Motor neuron (in vitro differentiated cells): ENCODE measurements around the gene TMEM14B. TPM values are rescaled to one million over a fixed set of nuclear protein-coding genes. Genes with fewer than 3 reads are reported as not detected.
"Not testable (repeated sequence)": the region's sequence is repeated elsewhere in the genome, so short reads cannot be mapped to it uniquely, and the experiment has no call there.

ENCODE experiments used
- ATAC-seq, 8 experiments: fragments of 200-7000 bp; cut with Tn5 transposase; replicated peaks in 6 of 8; 2 replicates each; pipeline ENCODE4 v1.8.0; 2021; ENCODE audit warnings: mild to moderate bottlenecking in 8 of 8, moderate library complexity in 8 of 8
- H3K27ac ChIP-seq, 2 donors: fragments of 250-450 bp; sonication (Bioruptor Pico); 2 replicates each; pipeline ENCODE4 v1.9.0; 2021; ENCODE audit warnings: antibody characterized with exemption in 2 of 2, mild to moderate bottlenecking in 2 of 2, moderate library complexity in 1 of 2
- H3K4me1 ChIP-seq, 2 donors: fragments of 250-450 bp; sonication (Bioruptor Pico); replicated peaks in 1 of 2; 2 replicates each; pipeline ENCODE4 v1.6.1; 2021; ENCODE audit warnings: antibody characterized with exemption in 2 of 2, mild to moderate bottlenecking in 2 of 2, moderate library complexity in 1 of 2
- H3K4me3 ChIP-seq, 5 donors: fragments of 250-450 bp; sonication (Bioruptor Pico); 2 replicates each; pipeline ENCODE4 v1.9.0; 2021; ENCODE audit warnings: antibody characterized with exemption in 5 of 5, mild to moderate bottlenecking in 5 of 5, moderate library complexity in 4 of 5
- WGBS, 10 experiments: fragments of 450-650 bp; shearing (Covaris generic); methylation state at CpG; one replicate each; pipeline ENCODE4 v1.0.0; 2022; 5-methylcytosine and 5-hydroxymethylcytosine counted together
- in situ Hi-C, 9 experiments: fragments of 400-800 bp; cut with MboI; loops; one replicate each; pipeline ENCODE4 v1.15.0; 2021; ENCODE audit warnings: low sequenced_read_pairs in 9 of 9, low pct_unique_long_range_greater_than_20kb in 2 of 9; ENCODE audit not compliant: unreplicated experiment in 9 of 9
- total RNA-seq, 8 experiments: library from RNA; unstranded; fragments of 300-600 nt; gene quantifications; 2 replicates each; pipeline versions ENCODE4 v1.2.3 to v1.2.4, GENCODE V29; 2022

The TMEM14B gene
- total RNA-seq, 8 experiments from 2014 or later, result 63.6 to 133 (median 99.1) TPM

DNA sequence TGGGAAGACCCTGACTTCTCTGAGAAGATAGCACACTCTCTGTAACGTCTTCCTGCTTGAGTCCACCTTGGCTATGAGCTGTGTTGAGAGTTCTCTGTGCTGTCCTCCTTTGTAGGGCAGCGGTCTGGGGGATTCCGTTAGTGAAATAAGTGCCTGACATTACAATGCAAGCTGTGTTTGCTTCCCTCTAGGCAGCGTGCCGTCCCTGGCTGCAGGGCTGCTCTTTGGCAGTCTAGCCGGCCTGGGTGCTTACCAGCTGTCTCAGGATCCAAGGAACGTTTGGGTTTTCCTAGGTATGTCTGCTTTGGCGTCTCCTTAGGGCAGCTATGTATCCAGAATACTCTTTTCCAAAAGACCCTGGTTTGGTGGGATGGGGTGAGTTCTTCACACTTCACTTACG lies 21.9 kb upstream of the TMEM14B start:
- no peak overlapping the region for H3K4me3 ChIP-seq
- WGBS, 10 experiments, result 70 to 100% (median 91%) methylated on average over 1 to 4 of the region's 9 CpGs; no CpG with 5 or more reads in 4 of the 10 experiments
- H3K27ac ChIP-seq, result no peak overlapping the region
- peaks cover 14 to 16% of the 10 kb centered on the region in 2 donors for H3K4me1 ChIP-seq
- in situ Hi-C loops, result no loop called here
- no peak for ATAC-seq

GRCh38 chr6:10730254-10730653 lies 17.4 kb upstream of the TMEM14B start:
- Histone ChIP-seq H3K27ac (no peak overlapping the region), H3K4me3 (no peak overlapping the region), H3K4me1 (no peaks in the 10 kb centered on the region)
- WGBS, 10 experiments, result 62 to 100% (median 94%) methylated on average over 1 to 3 of the region's 3 CpGs; no CpG with 5 or more reads in 2 of the 10 experiments
- in situ Hi-C loops, result no loop called here
- ATAC-seq, result no peak

GRCh38 chr6:10733151-10733715 lies 14.4 kb upstream of the TMEM14B start:
- 88 to 100% (median 92%) methylated on average over 2 to 15 of the region's 17 CpGs; no CpG with 5 or more reads in 3 of the 10 experiments for WGBS, 10 experiments
- no peak overlapping the region for H3K27ac ChIP-seq
- no peak overlapping the region for H3K4me3 ChIP-seq
- H3K4me1 ChIP-seq, result no peaks in the 10 kb centered on the region
- in situ Hi-C loops, result no loop called here
- ATAC-seq, result no peak

DNA sequence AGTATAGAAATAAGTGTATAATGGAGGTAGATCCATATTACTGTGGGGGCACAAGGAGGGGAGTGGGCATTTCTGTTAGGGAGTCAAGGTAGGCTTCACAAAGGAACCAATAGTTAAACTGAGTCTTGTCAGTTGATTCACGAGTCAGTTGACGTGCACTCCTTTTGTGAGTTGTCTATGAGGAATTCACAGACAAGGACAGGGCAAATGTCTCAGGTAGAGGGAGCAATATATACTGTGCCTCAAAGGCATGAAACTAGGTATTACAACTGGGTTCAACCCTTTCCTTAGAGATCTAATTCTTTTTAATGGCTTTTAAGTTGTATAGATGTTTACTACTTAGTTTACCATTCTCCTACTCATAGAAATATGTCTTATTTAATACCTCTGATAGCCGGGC lies 13.7 kb upstream of the TMEM14B start:
- Histone ChIP-seq H3K4me1 (no peaks in the 10 kb centered on the region), H3K27ac (no peak overlapping the region), H3K4me3 (no peak overlapping the region)
- in situ Hi-C loops, result no loop called here
- no peak for ATAC-seq
- 93 to 100% (median 98%) methylated on average over 1 to 3 of the region's 3 CpGs; no CpG with 5 or more reads in 4 of the 10 experiments for WGBS, 10 experiments

GRCh38 chr6:10736731-10737130 lies 10.9 kb upstream of the TMEM14B start:
- no peak for ATAC-seq
- in situ Hi-C loops, result no loop called here
- Histone ChIP-seq H3K4me1 (no peaks in the 10 kb centered on the region), H3K27ac (no peak overlapping the region), H3K4me3 (no peak overlapping the region)
- WGBS, 10 experiments, result 3 to 100% (median 90%) methylated on average over 2 of the region's 2 CpGs

DNA sequence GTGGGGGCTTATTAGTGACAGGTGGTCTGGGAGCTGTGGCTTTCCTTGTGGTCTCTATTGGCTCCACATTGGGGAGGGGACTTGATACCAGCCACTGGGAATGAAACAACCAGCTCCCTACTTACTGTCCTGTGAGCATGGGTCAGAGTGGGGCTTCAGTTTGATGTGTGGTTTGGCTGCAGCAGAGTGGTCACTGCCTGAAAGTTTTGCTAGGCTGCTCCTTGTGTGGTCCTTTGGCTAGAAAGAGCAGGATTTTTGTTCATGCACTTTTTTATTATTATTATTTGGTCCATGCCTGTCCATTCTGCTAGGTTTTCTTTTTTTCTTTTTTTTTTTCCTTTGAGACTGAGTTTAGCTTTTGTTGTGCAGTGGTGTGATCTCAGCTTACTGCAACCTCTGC lies 7.5 kb upstream of the TMEM14B start:
- no peak overlapping the region for H3K4me3 ChIP-seq
- H3K4me1 ChIP-seq, result no peaks in the 10 kb centered on the region
- in situ Hi-C loops, result no loop called here
- no peak overlapping the region for H3K27ac ChIP-seq
- no peak for ATAC-seq

- H3K4me1 ChIP-seq, ATAC-seq, in situ Hi-C loops, H3K27ac ChIP-seq, H3K4me3 ChIP-seq: not testable (repeated sequence)
- WGBS, 10 experiments, result 81 to 100% (median 93%) methylated on average over 1 to 3 of the region's 4 CpGs; no CpG with 5 or more reads in 3 of the 10 experiments
Observed at GRCh38 chr6:10741643-10742042, 6.0 kb upstream of the TMEM14B start.

GRCh38 chr6:10742251-10742650 lies 5.4 kb upstream of the TMEM14B start:
- WGBS, 10 experiments, result 80 to 100% (median 93%) methylated on average over 1 to 12 of the region's 12 CpGs; no CpG with 5 or more reads in 3 of the 10 experiments
- ATAC-seq, result no peak
- H3K4me3 ChIP-seq, result no peak overlapping the region
- peaks cover 9 to 14% of the 10 kb centered on the region in 2 donors for H3K4me1 ChIP-seq
- in situ Hi-C loops, result no loop called here
- H3K27ac ChIP-seq, result no peak overlapping the region

- Histone ChIP-seq H3K4me1 (peaks cover 11 to 15% of the 10 kb centered on the region in 2 donors), H3K27ac (no peak overlapping the region), H3K4me3 (no peak overlapping the region)
- ATAC-seq, result no peak
- in situ Hi-C loops, result no loop called here
- 79 to 100% (median 93%) methylated on average over 2 to 5 of the region's 6 CpGs; no CpG with 5 or more reads in 3 of the 10 experiments for WGBS, 10 experiments
Observed at GRCh38 chr6:10743515-10743914, 4.1 kb upstream of the TMEM14B start.

- Histone ChIP-seq H3K4me1 (peaks cover 18 to 24% of the 10 kb centered on the region in 2 donors), H3K4me3 (no peak overlapping the region), H3K27ac (no peak overlapping the region)
- no peak for ATAC-seq
- WGBS, 10 experiments, result 33 to 90% (median 59%) methylated on average over 1 to 5 of the region's 5 CpGs; no CpG with 5 or more reads in 2 of the 10 experiments
- in situ Hi-C loops, result no loop called here
Observed at GRCh38 chr6:10745116-10745515, 2.5 kb upstream of the TMEM14B start.

DNA sequence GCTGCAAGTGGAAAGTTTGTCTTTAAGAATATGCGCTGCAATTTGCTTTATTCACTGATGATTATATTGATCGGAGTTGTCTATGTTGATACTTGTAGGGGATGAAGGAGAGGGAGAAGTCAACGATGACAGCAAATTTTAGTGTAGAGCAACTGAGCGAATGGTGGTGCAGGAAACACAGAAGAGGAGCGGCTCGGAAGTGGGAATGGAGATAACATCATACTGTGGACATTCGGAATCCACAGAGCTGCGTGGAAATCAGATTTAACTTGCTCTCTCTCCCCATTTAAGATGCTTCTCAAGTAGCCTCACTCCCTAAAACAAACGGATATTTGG lies 722 bp upstream of the TMEM14B start:
- in situ Hi-C loops, result no loop called here
- 17 to 100% (median 74%) methylated on average over 1 to 9 of the region's 9 CpGs for whole genome bisulfite sequencing, 10 experiments
- Histone ChIP-seq H3K4me3 (peak overlapping the region; percentile 49 to 75 (median 61)), H3K27ac (peak overlapping the region; percentile 85 to 89), H3K4me1 (peaks cover 18 to 24% of the 10 kb centered on the region in 2 donors)
- ATAC-seq, result no peak

DNA sequence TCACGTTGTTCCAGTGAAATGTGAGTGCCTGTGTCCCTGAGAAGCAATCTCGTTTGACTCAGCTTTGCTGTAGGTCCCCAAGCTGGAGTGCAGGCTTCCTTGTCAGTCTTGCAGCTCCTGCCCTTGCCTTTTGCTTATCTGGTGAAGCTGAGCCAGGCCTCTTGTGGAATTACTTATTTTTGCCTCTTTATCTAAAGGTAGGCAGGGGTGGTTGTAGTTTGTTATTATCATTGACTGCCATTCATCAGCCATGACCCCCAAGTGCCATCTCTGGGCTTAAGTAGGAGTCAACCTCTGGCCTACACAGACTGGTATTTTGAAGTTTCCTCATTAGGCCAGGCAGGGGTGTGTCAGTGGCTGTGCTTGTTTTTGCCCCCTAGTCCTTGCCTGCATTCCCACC lies 2.1 kb downstream of the TMEM14B start:
- 33 to 100% (median 71%) methylated on average over 1 to 2 of the region's 2 CpGs; no CpG with 5 or more reads in 3 of the 10 experiments for WGBS, 10 experiments
- Histone ChIP-seq H3K4me3 (no peak overlapping the region), H3K4me1 (peaks cover 18 to 24% of the 10 kb centered on the region in 2 donors), H3K27ac (no peak overlapping the region)
- ATAC-seq, result no peak
- in situ Hi-C loops, result no loop called here

- in situ Hi-C loops, ATAC-seq, H3K27ac ChIP-seq, H3K4me3 ChIP-seq: not testable (repeated sequence)
- H3K4me1 ChIP-seq, result peaks cover 18 to 24% of the 10 kb centered on the region in 2 donors
- WGBS, 10 experiments, result 80 to 100% (median 94%) methylated on average over 1 to 4 of the region's 6 CpGs; no CpG with 5 or more reads in 4 of the 10 experiments
Observed at GRCh38 chr6:10750568-10750967, 3.0 kb downstream of the TMEM14B start.

DNA sequence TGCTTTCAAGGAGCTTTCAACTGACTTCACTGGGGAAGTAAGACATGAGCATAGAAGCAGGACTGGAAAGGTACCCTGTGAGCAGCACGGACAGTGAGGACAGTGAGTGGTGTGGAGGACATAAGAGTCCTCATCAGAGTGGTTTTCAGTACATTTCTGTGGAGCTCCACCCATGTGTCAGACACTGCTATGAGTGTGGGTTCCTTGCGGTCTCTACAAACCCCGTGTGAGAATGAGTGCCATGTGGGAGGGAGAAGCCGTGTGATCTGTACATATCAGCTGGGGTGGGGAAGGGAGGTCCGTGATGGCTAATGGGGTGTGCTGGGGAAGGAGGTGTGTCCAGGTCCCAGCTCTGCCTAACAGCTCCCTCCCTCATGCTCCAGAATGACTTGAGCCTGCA lies 4.2 kb downstream of the TMEM14B start:
- H3K27ac ChIP-seq, in situ Hi-C loops, H3K4me3 ChIP-seq: not testable (repeated sequence)
- ATAC-seq, result peak in 1 of 8 experiments; percentile 30
- peaks cover 13 to 15% of the 10 kb centered on the region in 2 donors for H3K4me1 ChIP-seq
- WGBS, 10 experiments, result 60 to 100% (median 100%) methylated on average over 1 of the region's 5 CpGs; no CpG with 5 or more reads in 5 of the 10 experiments
